K562 (cell line): Measurements from ENCODE around the gene CISTR. TPM values are rescaled to one million over a fixed set of nuclear protein-coding genes. Genes with fewer than 3 reads are reported as not detected.

Experiments used
- BMI1 ChIP-seq: fragments of 150-350 bp; IDR thresholded peaks from 2 replicates; pipeline ENCODE4 v1.6.1; 2014; ENCODE audit warnings: low read length
- BRD9 ChIP-seq: fragments of 450-650 bp; IDR thresholded peaks from 2 replicates; pipeline ENCODE4 v1.6.1; 2018; ENCODE audit warnings: low read depth; ENCODE audit not compliant: partially characterized antibody
- MITF ChIP-seq: IDR thresholded peaks from 2 replicates; pipeline ENCODE4 v1.6.1; 2014; ENCODE audit warnings: antibody characterized with exemption
- PHF20 ChIP-seq: fragments of 450-650 bp; IDR thresholded peaks from 2 replicates; pipeline ENCODE4 v1.6.1; 2018; ENCODE audit not compliant: partially characterized antibody
- POLR2G ChIP-seq: fragments of 200-400 bp; formaldehyde crosslinking; IDR thresholded peaks from 2 replicates; pipeline ENCODE4 v1.6.1; 2017; ENCODE audit warnings: low read depth, mild to moderate bottlenecking, antibody characterized with exemption, low read length, moderate library complexity
- ZBTB2 ChIP-seq: fragments of 450-650 bp; IDR thresholded peaks from 2 replicates; pipeline ENCODE4 v1.6.1; 2016; ENCODE audit warnings: antibody characterized with exemption
- ZNF280B ChIP-seq: fragments of 250-450 bp; sonication (Bioruptor Pico); IDR thresholded peaks from 2 replicates; pipeline ENCODE4 v1.5.1; 2021; ENCODE audit warnings: mild to moderate bottlenecking
- ZNF324 ChIP-seq: fragments of 250-450 bp; sonication (Bioruptor Pico); IDR thresholded peaks from 2 replicates; pipeline ENCODE4 v1.4.0; 2020; ENCODE audit warnings: mild to moderate bottlenecking
- polyA plus RNA-seq, 8 experiments: library from polyadenylated mRNA; depleted of rRNA in 4 of 8; stranded (reverse) in 5 of 8; unstranded in 3 of 8; fragments of >200 nt; fragmentation: Nextera tagmentation in 2 of 8; fragmentation: Illumina TruSeq in 1 of 8; extraction: Ambion mirVana in 2 of 8; extraction: Trizol in 1 of 8; gene quantifications; 2 replicates each; pipeline versions ENCODE4 v1.2.1 to v1.2.3, GENCODE V29; 2011 to 2014; ENCODE audit warnings: inconsistent platforms in 1 of 8, missing spikeins in 1 of 8
- total RNA-seq, 7 experiments: library from RNA; depleted of rRNA in 6 of 7; stranded (reverse); fragments of >200 nt in 6 of 7; fragmentation: Illumina TruSeq in 2 of 7; extraction: Trizol in 2 of 7; gene quantifications; 2 replicates each; pipeline versions ENCODE4 v1.2.1 to v1.2.3, GENCODE V29; 2011 to 2021; ENCODE audit warnings: low replicate concordance in 1 of 7
- TF ChIP-seq, protein P1 (sequence below), 2 experiments: fragments of 450-650 bp; IDR thresholded peaks; 2 replicates each; pipeline ENCODE4 v1.6.1; 2016; ENCODE audit warnings: mild to moderate bottlenecking in 2 of 2, borderline replicate concordance in 1 of 2, low read depth in 1 of 2, moderate library complexity in 1 of 2
- TF ChIP-seq, protein P2 (sequence below): fragments of 450-650 bp; formaldehyde crosslinking; IDR thresholded peaks from 2 replicates; pipeline ENCODE4 v1.4.0; 2022; ENCODE audit warnings: missing genetic modification characterization

Gene CISTR
- total and polyA plus RNA-seq, 9 of the 15 experiments (the other 6 are each of a cell fraction or from before 2014, with no cell fraction given) = not detected

GRCh38 chr12:53735556-53735955 is 16.2 kb downstream of the CISTR start (continued):
- TF ChIP-seq, protein P1, sequence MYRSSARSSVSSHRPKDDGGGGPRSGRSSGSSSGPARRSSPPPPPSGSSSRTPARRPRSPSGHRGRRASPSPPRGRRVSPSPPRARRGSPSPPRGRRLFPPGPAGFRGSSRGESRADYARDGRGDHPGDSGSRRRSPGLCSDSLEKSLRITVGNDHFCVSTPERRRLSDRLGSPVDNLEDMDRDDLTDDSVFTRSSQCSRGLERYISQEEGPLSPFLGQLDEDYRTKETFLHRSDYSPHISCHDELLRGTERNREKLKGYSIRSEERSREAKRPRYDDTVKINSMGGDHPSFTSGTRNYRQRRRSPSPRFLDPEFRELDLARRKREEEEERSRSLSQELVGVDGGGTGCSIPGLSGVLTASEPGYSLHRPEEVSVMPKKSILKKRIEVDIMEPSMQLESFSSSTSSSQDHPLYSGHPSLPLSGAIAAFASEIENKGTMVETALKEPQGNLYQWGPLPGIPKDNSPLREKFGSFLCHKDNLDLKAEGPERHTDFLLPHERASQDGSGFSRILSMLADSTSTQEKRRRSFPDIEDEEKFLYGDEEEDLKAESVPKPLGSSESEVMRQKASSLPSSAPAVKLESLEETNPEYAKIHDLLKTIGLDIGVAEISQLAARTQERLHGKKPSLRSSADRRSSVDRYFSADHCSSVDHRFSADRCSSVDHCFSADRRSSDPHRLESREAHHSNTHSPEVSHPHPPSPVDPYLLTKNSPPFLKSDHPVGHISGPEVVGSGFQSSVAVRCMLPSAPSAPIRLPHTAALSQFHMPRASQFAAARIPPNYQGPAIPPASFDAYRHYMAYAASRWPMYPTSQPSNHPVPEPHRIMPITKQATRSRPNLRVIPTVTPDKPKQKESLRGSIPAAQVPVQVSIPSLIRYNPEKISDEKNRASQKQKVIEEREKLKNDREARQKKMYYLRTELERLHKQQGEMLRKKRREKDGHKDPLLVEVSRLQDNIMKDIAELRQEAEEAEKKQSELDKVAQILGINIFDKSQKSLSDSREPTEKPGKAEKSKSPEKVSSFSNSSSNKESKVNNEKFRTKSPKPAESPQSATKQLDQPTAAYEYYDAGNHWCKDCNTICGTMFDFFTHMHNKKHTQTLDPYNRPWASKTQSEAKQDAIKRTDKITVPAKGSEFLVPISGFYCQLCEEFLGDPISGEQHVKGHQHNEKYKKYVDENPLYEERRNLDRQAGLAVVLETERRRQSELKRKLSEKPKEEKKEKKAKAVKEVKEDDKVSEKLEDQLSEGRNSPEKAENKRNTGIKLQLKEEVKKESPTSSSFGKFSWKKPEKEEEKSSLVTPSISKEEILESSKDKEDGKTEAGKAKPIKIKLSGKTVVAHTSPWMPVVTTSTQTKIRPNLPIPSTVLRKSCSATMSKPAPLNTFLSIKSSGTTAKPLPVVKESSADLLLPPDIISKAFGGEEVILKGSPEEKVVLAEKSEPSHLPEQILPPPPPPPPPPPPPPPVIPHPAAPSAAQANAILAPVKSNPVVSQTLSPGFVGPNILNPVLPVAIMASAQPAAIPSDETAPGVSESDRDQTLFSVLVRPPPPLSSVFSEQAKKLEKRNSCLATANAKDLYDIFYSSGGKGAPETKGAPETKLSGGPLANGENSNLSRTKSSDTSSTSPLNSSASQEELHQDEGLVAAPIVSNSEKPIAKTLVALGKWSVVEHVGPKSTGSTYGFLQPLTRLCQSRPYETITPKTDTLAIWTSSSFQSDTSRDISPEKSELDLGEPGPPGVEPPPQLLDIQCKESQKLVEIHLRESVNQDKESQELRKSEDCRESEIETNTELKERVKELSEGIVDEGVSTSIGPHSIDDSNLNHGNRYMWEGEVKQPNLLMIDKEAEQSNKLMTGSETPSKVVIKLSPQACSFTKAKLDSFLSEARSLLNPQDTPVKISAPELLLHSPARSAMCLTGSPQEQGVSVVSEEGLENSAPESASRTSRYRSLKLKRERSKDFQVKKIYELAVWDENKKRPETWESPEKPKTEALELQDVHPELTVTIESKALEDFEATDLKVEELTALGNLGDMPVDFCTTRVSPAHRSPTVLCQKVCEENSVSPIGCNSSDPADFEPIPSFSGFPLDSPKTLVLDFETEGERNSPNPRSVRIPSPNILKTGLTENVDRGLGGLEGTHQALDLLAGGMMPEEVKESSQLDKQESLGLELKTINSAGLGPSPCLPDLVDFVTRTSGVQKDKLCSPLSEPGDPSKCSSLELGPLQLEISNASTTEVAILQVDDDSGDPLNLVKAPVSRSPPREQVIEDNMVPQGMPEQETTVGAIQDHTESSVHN (IDR thresholded peaks at IDR 0.05; ENCODE audit: borderline replicate concordance in 1 of 2, low read depth in 1 of 2) = no peak
- TF ChIP-seq POLR2G (no peak), PHF20 (no peak), BRD9 (no peak), ZNF324 (CRISPR knock-in tag) (no peak), ZBTB2 (no peak), BMI1 (no peak), MITF (no peak), ZNF280B (no peak)
- TF ChIP-seq, protein P2, sequence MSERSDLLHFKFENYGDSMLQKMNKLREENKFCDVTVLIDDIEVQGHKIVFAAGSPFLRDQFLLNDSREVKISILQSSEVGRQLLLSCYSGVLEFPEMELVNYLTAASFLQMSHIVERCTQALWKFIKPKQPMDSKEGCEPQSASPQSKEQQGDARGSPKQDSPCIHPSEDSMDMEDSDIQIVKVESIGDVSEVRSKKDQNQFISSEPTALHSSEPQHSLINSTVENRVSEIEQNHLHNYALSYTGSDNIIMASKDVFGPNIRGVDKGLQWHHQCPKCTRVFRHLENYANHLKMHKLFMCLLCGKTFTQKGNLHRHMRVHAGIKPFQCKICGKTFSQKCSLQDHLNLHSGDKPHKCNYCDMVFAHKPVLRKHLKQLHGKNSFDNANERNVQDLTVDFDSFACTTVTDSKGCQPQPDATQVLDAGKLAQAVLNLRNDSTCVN (CRISPR knock-in tag) = no peak
